ENCODE measurements around the gene GUCA2B. TPM values are rescaled to one million over a fixed set of nuclear protein-coding genes. Genes with fewer than 3 reads are reported as not detected.
A peak's percentile ranks its signal among the peaks of the same experiment; 100 is the strongest.

GUCA2B gene
- total RNA-seq, 4 donors from 2014 or later, result 1.0 TPM; not detected in 3

GRCh38 chr1:42173155-42173933 is 20.1 kb downstream of the GUCA2B start:
- in situ Hi-C loops (cut with MboI; ENCODE audit: low sequenced_read_pairs in 4 of 4), result loop anchor here in 2 of 4 donors (10.0 kb wide), 2 partner anchors 151 to 599 kb away; no protein-coding TSS in a partner anchor
- intact Hi-C loops (cut with DNase I; ENCODE audit: low total_unique reads), result loop anchor here (1.0 to 10.0 kb wide), 3 partner anchors 26 to 599 kb away; partner anchors contain the start of genes PPCS and ZMYND12
- Histone ChIP-seq H3K27ac (peak overlapping the region; percentile 2 to 60 (median 39)), H3K36me3 (no peaks in the 10 kb centered on the region), H3K4me1 (peaks cover 13 to 18% of the 10 kb centered on the region in 2 donors), H3K4me3 (no peak overlapping the region), H3K9me3 (no peaks in the 10 kb centered on the region), H3K27me3 (no peaks in the 10 kb centered on the region)
- peak in 1 of 2 donors; percentile 47 for DNase-seq
- no peak for TF ChIP-seq POLR2A (IDR thresholded peaks at IDR 0.05)
- TF ChIP-seq CTCF (IDR thresholded peaks at IDR 0.05 in 4 of 5, conservative IDR thresholded peaks at IDR 0.05 in 1 of 5), result peak; percentile 76 to 97 (median 91)
- ATAC-seq, result peak; percentile 51 to 79

- no peak overlapping the region for H3K4me3 ChIP-seq
- ATAC-seq (no peak), DNase-seq (no peak)
- H3K4me1 ChIP-seq, result peaks cover 13 to 18% of the 10 kb centered on the region in 2 donors
- no peaks in the 10 kb centered on the region for H3K36me3 ChIP-seq
- no peak overlapping the region for H3K27ac ChIP-seq
- intact Hi-C loops (cut with DNase I; ENCODE audit: low total_unique reads), result loop anchor here (1.0 to 10.0 kb wide), 4 partner anchors 27 to 599 kb away; partner anchors contain the start of genes FOXJ3, PPCS and ZMYND12
- H3K27me3 ChIP-seq, result no peaks in the 10 kb centered on the region
- in situ Hi-C loops (cut with MboI; ENCODE audit: low sequenced_read_pairs in 4 of 4), result loop anchor here in 2 of 4 donors (10.0 kb wide), 2 partner anchors 151 to 599 kb away; no protein-coding TSS in a partner anchor
- TF ChIP-seq POLR2A (IDR thresholded peaks at IDR 0.05), result no peak
- TF ChIP-seq CTCF (IDR thresholded peaks at IDR 0.05 in 4 of 5, conservative IDR thresholded peaks at IDR 0.05 in 1 of 5), result no peak
- no peaks in the 10 kb centered on the region for H3K9me3 ChIP-seq
Observed at GRCh38 chr1:42173961-42174735, 20.9 kb downstream of the GUCA2B start.

- ATAC-seq, result no peak
Observed at GRCh38 chr1:42175314-42176054, 22.3 kb downstream of the GUCA2B start.

More at GRCh38 chr1:42175314-42176054, 22.3 kb downstream of the GUCA2B start:
- TF ChIP-seq POLR2A (IDR thresholded peaks at IDR 0.05) (no peak), CTCF (IDR thresholded peaks at IDR 0.05 in 4 of 5, conservative IDR thresholded peaks at IDR 0.05 in 1 of 5) (no peak)
- H3K27me3 ChIP-seq, result no peaks in the 10 kb centered on the region
- no peaks in the 10 kb centered on the region for H3K36me3 ChIP-seq
- H3K4me3 ChIP-seq, result no peak overlapping the region
- intact Hi-C loops (cut with DNase I; ENCODE audit: low total_unique reads) (loop anchor here (2.0 to 10.0 kb wide), 2 partner anchors 159 to 279 kb away; partner anchors contain the start of genes FOXJ3, PPCS and ZMYND12), in situ Hi-C loops (cut with MboI; ENCODE audit: low sequenced_read_pairs in 4 of 4) (loop anchor here in 2 of 4 donors (10.0 kb wide), 2 partner anchors 149 to 601 kb away; no protein-coding TSS in a partner anchor)
- H3K9me3 ChIP-seq, result no peaks in the 10 kb centered on the region
- no peak overlapping the region for H3K27ac ChIP-seq
- no peak for DNase-seq
- peaks cover 13 to 18% of the 10 kb centered on the region in 2 donors for H3K4me1 ChIP-seq
